H9 (cell line): ENCODE results near the gene TNFRSF18. TPM values are rescaled to one million over a fixed set of nuclear protein-coding genes. Genes with fewer than 3 reads are reported as not detected.

Experiments used
- DNase-seq: peaks from one replicate; pipeline ENCODE4 v3.0.0-alpha.2; 2017
- H2AFZ ChIP-seq: one replicate; pipeline ENCODE4 v1.6.1; 2013; ENCODE audit warnings: mild to moderate bottlenecking, low read length, control low read depth, moderate library complexity
- H2AK5ac ChIP-seq: 2 replicates; pipeline ENCODE4 v1.6.1; 2013; ENCODE audit warnings: low read length, control low read depth, mixed read lengths; ENCODE audit not compliant: insufficient read length
- H2BK120ac ChIP-seq: one replicate; pipeline ENCODE4 v1.6.1; 2013; ENCODE audit warnings: low read depth, mild to moderate bottlenecking, low read length, control low read depth, inconsistent platforms; ENCODE audit not compliant: poor library complexity, severe bottlenecking
- H2BK12ac ChIP-seq: 2 replicates; pipeline ENCODE4 v1.6.1; 2013; ENCODE audit warnings: low read length, control low read depth, mixed read lengths, low read depth; ENCODE audit not compliant: insufficient read length
- H2BK15ac ChIP-seq: 2 replicates; pipeline ENCODE4 v1.6.1; 2013; ENCODE audit warnings: low read depth, low read length, control low read depth
- H2BK20ac ChIP-seq: one replicate; pipeline ENCODE4 v1.6.1; 2013; ENCODE audit warnings: low read depth, mild to moderate bottlenecking, low read length, control low read depth, inconsistent platforms; ENCODE audit not compliant: poor library complexity, severe bottlenecking
- H2BK5ac ChIP-seq: 2 replicates; pipeline ENCODE4 v1.6.1; 2013; ENCODE audit warnings: low read length, control low read depth, mixed read lengths; ENCODE audit not compliant: insufficient read length
- H3K14ac ChIP-seq: 2 replicates; pipeline ENCODE4 v1.6.1; 2013; ENCODE audit warnings: low read length, control low read depth; ENCODE audit not compliant: insufficient read depth
- H3K18ac ChIP-seq: 2 replicates; pipeline ENCODE4 v1.6.1; 2013; ENCODE audit warnings: low read depth, mild to moderate bottlenecking, mixed read lengths, low read length, control low read depth; ENCODE audit not compliant: insufficient read length
- H3K23ac ChIP-seq: 2 replicates; pipeline ENCODE4 v1.6.1; 2013; ENCODE audit warnings: low read length, control low read depth, mixed read lengths, low read depth; ENCODE audit not compliant: insufficient read length
- H3K23me2 ChIP-seq: 2 replicates; pipeline ENCODE4 v1.6.1; 2013; ENCODE audit warnings: low read depth, mild to moderate bottlenecking, mixed read lengths, low read length, control low read depth; ENCODE audit not compliant: insufficient read length, poor library complexity, severe bottlenecking
- H3K27ac ChIP-seq: 2 replicates; pipeline ENCODE4 v1.5.1; 2013; ENCODE audit warnings: low read length, control low read depth, mixed read lengths, low read depth; ENCODE audit not compliant: insufficient read length
- H3K27me3 ChIP-seq: 2 replicates; pipeline ENCODE4 v1.6.1; 2013; ENCODE audit warnings: low read length, control low read depth, inconsistent platforms; ENCODE audit not compliant: insufficient read depth
- H3K4ac ChIP-seq: 2 replicates; pipeline ENCODE4 v1.6.1; 2013; ENCODE audit warnings: low read depth, mild to moderate bottlenecking, control low read depth, inconsistent platforms, low read length, moderate library complexity
- H3K4me1 ChIP-seq: 2 replicates; pipeline ENCODE4 v1.6.1; 2013; ENCODE audit warnings: low read length, control low read depth, inconsistent platforms; ENCODE audit not compliant: insufficient read depth
- H3K4me2 ChIP-seq: 2 replicates; pipeline ENCODE4 v1.6.1; 2013; ENCODE audit warnings: low read length, control low read depth, mixed read lengths; ENCODE audit not compliant: insufficient read length, insufficient read depth
- H3K56ac ChIP-seq: 2 replicates; pipeline ENCODE4 v1.6.1; 2013; ENCODE audit warnings: low read depth, mild to moderate bottlenecking, mixed read lengths, low read length, control low read depth; ENCODE audit not compliant: insufficient read length
- H3K79me1 ChIP-seq: 2 replicates; pipeline ENCODE4 v1.6.1; 2013; ENCODE audit warnings: low read depth, mild to moderate bottlenecking, moderate library complexity, low read length, control low read depth, inconsistent platforms; ENCODE audit not compliant: insufficient read depth, poor library complexity, severe bottlenecking
- H3K79me2 ChIP-seq: 2 replicates; pipeline ENCODE4 v1.6.1; 2013; ENCODE audit warnings: low read length, control low read depth, inconsistent platforms; ENCODE audit not compliant: insufficient read depth
- H3K9ac ChIP-seq: 2 replicates; pipeline ENCODE4 v1.6.1; 2013; ENCODE audit warnings: low read length, control low read depth, mixed read lengths; ENCODE audit not compliant: insufficient read length; ENCODE audit errors: extremely low read depth
- H3K9me3 ChIP-seq: one replicate; pipeline ENCODE4 v1.6.1; 2013; ENCODE audit warnings: low read depth, low read length, inconsistent platforms; ENCODE audit not compliant: control insufficient read depth
- H3T11ph ChIP-seq: one replicate; pipeline ENCODE4 v1.6.1; 2013; ENCODE audit warnings: mild to moderate bottlenecking, low read length, control low read depth, inconsistent platforms
- H4K20me1 ChIP-seq: one replicate; pipeline ENCODE4 v1.6.1; 2013; ENCODE audit not compliant: control insufficient read depth, insufficient read length, insufficient read depth
- H4K5ac ChIP-seq: 2 replicates; pipeline ENCODE4 v1.6.1; 2013; ENCODE audit warnings: low read depth, mild to moderate bottlenecking, mixed read lengths, low read length, control low read depth; ENCODE audit not compliant: insufficient read length
- H4K8ac ChIP-seq: replicated peaks from 2 replicates; pipeline ENCODE4 v1.6.1; 2013; ENCODE audit warnings: low read length, control low read depth, mixed read lengths, low read depth; ENCODE audit not compliant: insufficient read length
- H4K91ac ChIP-seq: 2 replicates; pipeline ENCODE4 v1.6.1; 2013; ENCODE audit warnings: low read depth, mild to moderate bottlenecking, moderate library complexity, mixed read lengths, low read length, control low read depth; ENCODE audit not compliant: insufficient read length
- H3K27ac Mint-ChIP-seq, 3 experiments: 2 replicates in 2 of 3; 3 replicates in 1 of 3; pipeline ENCODE4 v1.8.0; 2020 to 2021; ENCODE audit warnings: mixed read lengths in 3 of 3, mild to moderate bottlenecking in 1 of 3, moderate library complexity in 1 of 3
- H3K27me3 Mint-ChIP-seq: 2 replicates; pipeline ENCODE4 v1.8.0; 2021; ENCODE audit warnings: low read depth, mild to moderate bottlenecking, moderate library complexity, mixed read lengths
- H3K36me3 Mint-ChIP-seq, 3 experiments: 2 replicates in 2 of 3; 3 replicates in 1 of 3; pipeline ENCODE4 v1.8.0; 2020 to 2021; ENCODE audit warnings: low read depth in 3 of 3, mixed read lengths in 3 of 3; ENCODE audit not compliant: insufficient read depth in 1 of 3
- H3K4me1 Mint-ChIP-seq, 2 experiments: 2 replicates each; pipeline ENCODE4 v1.8.0; 2020; ENCODE audit warnings: mixed read lengths in 2 of 2
- H3K4me3 Mint-ChIP-seq, 2 experiments: 2 replicates in 1 of 2; 3 replicates in 1 of 2; pipeline ENCODE4 v1.8.0; 2020 to 2021; ENCODE audit warnings: mild to moderate bottlenecking in 2 of 2, mixed read lengths in 2 of 2, moderate library complexity in 1 of 2
- H3K9me3 Mint-ChIP-seq, 2 experiments: 2 replicates in 1 of 2; 3 replicates in 1 of 2; pipeline ENCODE4 v1.8.0; 2020; ENCODE audit warnings: mild to moderate bottlenecking in 2 of 2, mixed read lengths in 2 of 2, moderate library complexity in 1 of 2
- WGBS: extraction: QIAGEN DNeasy Blood & Tissue Kit; methylation state at CpG from one replicate; pipeline ENCODE4 v1.1.7; 2013; ENCODE audit warnings: missing lambda C conversion rate, low lambda C conversion rate, mixed read lengths; ENCODE audit not compliant: insufficient read length; ENCODE audit errors: extremely low coverage; 5-methylcytosine and 5-hydroxymethylcytosine counted together
- total RNA-seq: library from RNA; stranded (reverse); gene quantifications from 2 replicates; pipeline ENCODE4 v1.2.1, GENCODE V29; 2021
- TF ChIP-seq, protein P1 (sequence below): fragments of 200-600 bp; sonication (generic); conservative IDR thresholded peaks from 3 replicates; pipeline ENCODE4 v1.8.0; 2021; ENCODE audit warnings: antibody characterized with exemption, mild to moderate bottlenecking

The TNFRSF18 gene
- total RNA-seq, 1 experiment from 2014 or later = 2.0 TPM

DNA sequence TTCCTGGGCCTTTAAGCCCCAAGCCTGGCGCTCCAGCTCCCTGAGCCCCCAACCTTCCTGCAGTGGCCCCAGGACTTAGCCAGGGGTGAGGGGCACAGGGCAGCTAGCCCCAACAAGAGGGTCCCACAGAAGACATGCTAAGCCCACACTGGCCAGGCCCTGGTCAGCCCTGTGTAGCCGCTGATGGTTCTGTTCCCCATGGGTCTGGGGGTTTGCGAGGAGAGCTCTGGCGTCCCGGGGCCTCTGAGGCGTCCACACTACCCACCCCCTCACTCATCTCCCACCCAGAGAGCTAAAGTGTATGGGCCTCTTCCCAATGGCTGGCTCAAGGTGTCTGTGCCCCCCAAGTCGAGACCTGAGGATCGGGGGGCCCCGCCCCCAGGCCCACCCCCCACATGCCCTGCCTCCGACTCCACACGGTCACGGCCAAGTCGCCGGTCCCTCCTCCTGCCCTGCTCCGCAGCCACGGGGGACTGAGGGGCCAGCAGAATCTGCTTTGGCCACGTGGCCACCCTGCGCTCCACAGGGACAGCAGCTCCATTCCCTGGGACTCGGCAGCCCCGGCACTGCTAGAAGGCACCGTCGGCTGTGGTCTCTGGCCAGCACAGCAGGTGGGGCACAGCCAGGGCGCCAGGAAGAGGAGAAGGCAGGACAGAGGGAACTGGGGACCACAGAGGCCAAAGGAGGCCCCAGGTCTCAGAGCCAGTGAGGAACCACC lies 7.8 kb downstream of the TNFRSF18 start:
- Mint-ChIP-seq H3K27me3 (peaks cover 35% of the 10 kb centered on the region), H3K4me1 (peaks cover 3 to 4% of the 10 kb centered on the region in 2 experiments; a peak in 3 of 4 replicates), H3K27ac (no peak overlapping the region), H3K36me3 (no peaks in the 10 kb centered on the region), H3K9me3 (peaks cover 13 to 20% of the 10 kb centered on the region in 2 experiments), H3K4me3 (no peak overlapping the region)
- no peaks in the 10 kb centered on the region for H3K79me2 ChIP-seq
- no peaks in the 10 kb centered on the region for H3K79me1 ChIP-seq
- no peak overlapping the region for H4K8ac ChIP-seq
- no peak overlapping the region for H2BK120ac ChIP-seq
- H3K23me2 ChIP-seq = no peaks in the 10 kb centered on the region
- no peaks in the 10 kb centered on the region for H3K9me3 ChIP-seq
- H3K9ac ChIP-seq = no peak overlapping the region
- no peak overlapping the region for H2BK15ac ChIP-seq
- H3K14ac ChIP-seq = no peak overlapping the region
- no peak overlapping the region for H3T11ph ChIP-seq
- no peak overlapping the region for H3K27ac ChIP-seq
- no peak overlapping the region for H2BK12ac ChIP-seq
- H3K4me1 ChIP-seq = no peaks in the 10 kb centered on the region
- no peak overlapping the region for H2BK5ac ChIP-seq
- no peak overlapping the region for H2AK5ac ChIP-seq
- WGBS = no CpG with 5 or more reads among the region's 23 CpGs
- H3K27me3 ChIP-seq = no peaks in the 10 kb centered on the region
- H4K91ac ChIP-seq = no peak overlapping the region
- no peak overlapping the region for H3K4ac ChIP-seq
- no peak overlapping the region for H4K5ac ChIP-seq
- no peak overlapping the region for H3K18ac ChIP-seq
- H3K23ac ChIP-seq = no peak overlapping the region
- DNase-seq = peak; percentile 28
- TF ChIP-seq, protein P1, sequence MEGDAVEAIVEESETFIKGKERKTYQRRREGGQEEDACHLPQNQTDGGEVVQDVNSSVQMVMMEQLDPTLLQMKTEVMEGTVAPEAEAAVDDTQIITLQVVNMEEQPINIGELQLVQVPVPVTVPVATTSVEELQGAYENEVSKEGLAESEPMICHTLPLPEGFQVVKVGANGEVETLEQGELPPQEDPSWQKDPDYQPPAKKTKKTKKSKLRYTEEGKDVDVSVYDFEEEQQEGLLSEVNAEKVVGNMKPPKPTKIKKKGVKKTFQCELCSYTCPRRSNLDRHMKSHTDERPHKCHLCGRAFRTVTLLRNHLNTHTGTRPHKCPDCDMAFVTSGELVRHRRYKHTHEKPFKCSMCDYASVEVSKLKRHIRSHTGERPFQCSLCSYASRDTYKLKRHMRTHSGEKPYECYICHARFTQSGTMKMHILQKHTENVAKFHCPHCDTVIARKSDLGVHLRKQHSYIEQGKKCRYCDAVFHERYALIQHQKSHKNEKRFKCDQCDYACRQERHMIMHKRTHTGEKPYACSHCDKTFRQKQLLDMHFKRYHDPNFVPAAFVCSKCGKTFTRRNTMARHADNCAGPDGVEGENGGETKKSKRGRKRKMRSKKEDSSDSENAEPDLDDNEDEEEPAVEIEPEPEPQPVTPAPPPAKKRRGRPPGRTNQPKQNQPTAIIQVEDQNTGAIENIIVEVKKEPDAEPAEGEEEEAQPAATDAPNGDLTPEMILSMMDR = no peak
- no peak overlapping the region for H3K4me2 ChIP-seq
- no peak overlapping the region for H2BK20ac ChIP-seq
- H3K56ac ChIP-seq = no peak overlapping the region
- H4K20me1 ChIP-seq = no peaks in the 10 kb centered on the region
- no peak overlapping the region for H2AFZ ChIP-seq
